CD4-positive, alpha-beta T cell treated with Interleukin-2 at 100 ng/mL for 4 hours (primary cell): ENCODE results near the gene FAM200B.

Experiments used
- DNase-seq: peaks from one replicate; pipeline ENCODE4 v3.0.0-alpha.2; 2020; ENCODE audit warnings: low spot score

FAM200B gene

DNA sequence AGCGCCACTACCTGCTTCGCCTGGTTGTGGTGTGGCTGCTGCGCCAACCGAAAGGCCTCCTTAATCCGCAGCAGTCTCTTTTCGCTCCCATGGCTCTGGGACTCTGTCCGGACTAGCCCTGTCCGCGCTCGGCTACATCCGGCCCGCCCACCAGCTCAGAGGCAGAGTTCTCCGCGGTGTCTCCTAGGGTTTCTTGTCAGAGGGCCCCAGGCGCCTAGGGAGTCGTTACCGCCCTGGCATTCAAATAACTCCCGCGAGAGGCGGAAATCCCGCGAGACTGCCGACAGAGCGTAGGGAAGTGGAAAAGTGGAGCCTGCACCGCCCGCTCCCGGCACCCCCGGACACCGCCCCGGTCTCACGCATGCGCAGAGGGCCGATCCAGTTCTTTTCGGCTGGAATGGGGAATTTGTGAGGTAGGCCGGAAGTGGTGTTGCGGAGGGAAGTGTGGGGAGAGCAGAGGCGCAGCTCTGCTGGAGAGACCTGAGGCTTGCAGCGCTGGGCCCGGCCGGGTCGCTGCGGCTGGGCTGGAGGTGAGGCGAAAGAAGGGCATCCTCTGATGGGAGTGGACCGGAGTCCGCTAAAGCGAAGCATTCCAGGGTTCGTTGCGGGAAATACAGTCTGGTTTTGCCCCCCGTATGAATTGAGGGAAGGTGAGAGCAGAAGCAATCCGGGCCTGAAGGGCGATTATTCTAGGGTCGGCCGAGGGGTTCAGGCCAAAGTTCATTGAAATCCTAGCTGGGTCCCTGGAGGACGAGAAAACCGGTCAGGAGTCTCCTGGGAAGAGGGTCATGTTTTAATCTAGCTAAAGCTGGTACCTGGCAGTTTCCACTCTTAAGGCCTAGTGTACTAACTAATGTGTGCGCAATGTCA lies at the start of gene FAM200B:
TSS of gene FAM200B (plus strand) at position 456 of the 870 bp plus-strand sequence. CDS start 5,151 bp downstream, outside the sequence.
- DNase-seq = peak; percentile 98

DNA sequence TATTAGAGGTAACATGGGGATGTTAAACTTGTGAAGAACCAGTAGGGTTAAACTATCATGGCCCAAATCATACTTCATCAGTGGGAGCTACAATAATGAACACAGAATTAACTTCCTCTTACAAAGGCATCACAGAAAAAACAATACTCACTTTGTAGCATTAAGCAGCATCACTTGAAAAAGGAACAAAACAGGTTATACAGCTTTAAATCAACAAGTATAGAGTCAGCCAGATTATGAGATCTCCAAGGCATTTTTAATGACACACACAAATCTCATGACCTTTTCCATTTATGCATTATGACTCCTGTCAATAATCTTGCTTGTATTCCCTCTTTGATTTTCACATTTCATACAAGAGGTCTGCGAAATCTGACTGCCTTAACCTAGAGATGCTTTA lies 44.8 kb upstream of the FAM200B start:
- DNase-seq = no peak

DNA sequence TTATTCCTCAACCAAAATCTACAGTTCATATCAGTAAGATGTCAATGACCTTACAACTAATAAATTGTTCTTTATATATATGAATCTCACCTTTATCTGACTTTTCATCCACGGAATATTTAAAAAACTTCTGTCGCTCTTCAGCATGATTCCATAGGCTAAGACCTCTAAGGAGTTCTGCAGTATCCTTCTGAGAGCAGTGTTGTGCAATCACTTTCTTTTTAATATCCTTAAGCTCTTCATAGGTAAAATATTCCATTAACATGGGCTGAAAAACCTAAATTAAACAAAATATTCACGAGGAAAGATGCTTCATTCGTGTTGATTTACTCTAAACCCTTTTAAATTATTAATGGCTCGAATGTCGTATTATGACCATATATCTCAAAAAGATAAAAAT lies 43.2 kb upstream of the FAM200B start:
- no peak for DNase-seq

DNA sequence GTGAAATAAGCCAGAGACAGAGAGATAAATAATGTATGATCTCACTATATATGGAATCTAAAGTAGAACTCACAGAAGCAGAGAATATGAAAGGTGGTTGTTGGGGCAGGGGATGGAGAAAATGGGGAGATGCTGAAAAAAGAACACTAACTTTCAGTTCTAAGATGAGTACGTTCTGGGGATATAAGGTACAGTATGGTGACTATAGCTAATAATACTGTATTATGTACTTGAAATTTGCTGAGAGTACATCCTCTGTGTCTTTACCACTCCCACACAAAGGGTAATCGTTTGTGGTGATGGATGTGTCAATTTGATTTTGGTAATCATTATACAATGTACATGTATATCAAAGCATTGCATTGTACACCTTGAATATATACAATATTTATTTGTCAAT lies 33.0 kb upstream of the FAM200B start:
- no peak for DNase-seq

DNA sequence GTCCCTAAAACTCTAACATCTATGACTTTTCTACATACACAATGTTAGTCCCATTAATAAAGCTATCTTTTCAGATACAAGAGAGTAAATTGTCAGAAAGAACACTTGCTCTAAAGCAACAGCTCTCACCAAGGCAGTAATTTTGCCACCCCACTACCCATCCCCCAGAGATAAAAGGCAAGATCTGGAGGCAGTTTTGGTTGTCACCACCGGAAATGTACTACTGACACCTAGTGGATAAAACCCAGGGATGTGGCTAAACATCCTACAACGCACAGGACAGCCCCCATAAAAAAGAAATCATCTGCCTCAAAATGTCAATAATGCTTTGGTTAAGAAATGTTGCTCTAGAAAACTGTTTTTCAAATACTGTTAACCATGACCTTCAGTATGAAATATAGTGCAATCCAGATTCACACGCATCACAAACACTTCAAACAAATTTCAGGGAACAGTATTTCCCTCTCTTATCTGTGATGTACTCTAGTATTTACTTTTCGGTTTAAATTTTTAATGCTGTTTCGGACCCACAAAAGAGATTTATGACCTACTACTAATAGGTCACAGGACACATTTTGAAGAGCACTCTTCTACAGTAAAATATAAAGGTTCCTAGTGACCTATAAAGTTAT lies 31.6 kb upstream of the FAM200B start:
- peak; percentile 80 for DNase-seq

DNA sequence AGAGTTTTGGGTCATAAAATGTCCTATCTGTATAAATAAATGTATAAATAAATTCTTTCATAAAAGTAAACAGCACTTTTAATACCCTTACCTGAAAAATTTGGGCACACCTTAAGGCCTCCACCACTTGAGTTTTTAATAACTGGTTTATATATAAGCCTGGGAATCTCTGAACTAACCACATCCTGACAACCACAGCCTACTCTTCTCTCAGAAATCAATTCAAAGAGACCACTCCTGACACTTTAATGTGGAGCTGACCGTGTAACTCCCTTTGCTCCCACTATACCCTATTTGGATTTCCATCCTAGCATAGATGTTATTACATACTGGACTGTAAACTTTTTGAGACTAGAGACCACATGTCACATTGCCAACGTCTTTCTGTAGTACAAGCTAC lies 30.0 kb upstream of the FAM200B start:
- no peak for DNase-seq

DNA sequence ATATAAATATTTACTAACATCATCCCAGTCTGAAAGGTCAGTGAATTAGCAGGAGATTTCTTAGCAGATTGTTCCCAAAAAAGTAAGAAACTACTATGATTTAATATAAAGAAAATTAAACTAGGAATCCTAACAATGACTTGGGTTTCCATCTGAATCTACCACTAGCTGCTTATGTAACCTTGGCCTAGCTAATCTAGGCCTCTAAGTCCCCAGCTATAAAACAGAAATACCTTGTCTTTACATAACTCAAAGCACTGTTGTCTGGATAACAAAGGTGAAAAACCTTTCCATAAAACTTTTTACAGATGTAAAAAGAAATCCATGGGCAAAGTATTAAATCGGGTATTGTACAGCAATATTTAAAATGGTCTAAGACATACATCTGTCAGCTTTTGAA lies 29.4 kb upstream of the FAM200B start:
- DNase-seq = no peak

DNA sequence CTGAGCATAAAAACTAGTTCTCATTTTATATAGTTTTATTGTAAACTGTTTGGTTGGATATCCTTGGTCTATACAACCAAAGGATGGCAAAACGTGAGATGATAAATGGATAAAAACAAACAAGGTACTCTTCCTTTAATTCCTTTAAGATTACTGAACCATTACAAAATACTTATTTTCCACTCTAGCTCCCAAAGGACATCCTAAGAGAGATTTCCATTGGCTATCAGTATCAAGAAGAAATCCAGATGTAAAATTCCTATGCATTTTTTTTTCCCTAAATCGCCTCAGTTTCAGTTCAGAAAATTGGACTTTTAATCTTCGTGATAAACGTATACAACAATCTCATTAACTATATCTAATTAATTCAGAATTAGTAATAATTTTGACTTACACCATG lies 28.8 kb upstream of the FAM200B start:
- no peak for DNase-seq

DNA sequence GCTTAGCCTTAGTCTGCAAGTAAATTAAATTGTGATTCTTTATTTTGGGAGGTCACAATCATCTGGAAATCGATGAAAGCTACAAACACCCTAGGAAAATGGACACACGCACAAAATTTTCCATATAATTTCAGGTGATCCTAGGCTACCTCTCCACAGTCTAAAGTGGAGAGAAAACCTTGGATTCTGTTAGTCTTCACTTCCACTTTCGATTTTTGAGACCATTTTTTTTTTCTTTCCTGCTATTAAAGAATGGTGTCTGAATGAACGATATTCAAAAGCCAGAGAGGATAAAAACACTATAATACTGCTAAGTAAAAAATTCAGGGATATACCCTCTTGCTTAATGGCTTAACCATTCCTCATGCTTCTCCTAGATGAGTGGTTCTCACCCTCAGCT lies 28.2 kb upstream of the FAM200B start:
- DNase-seq = no peak

DNA sequence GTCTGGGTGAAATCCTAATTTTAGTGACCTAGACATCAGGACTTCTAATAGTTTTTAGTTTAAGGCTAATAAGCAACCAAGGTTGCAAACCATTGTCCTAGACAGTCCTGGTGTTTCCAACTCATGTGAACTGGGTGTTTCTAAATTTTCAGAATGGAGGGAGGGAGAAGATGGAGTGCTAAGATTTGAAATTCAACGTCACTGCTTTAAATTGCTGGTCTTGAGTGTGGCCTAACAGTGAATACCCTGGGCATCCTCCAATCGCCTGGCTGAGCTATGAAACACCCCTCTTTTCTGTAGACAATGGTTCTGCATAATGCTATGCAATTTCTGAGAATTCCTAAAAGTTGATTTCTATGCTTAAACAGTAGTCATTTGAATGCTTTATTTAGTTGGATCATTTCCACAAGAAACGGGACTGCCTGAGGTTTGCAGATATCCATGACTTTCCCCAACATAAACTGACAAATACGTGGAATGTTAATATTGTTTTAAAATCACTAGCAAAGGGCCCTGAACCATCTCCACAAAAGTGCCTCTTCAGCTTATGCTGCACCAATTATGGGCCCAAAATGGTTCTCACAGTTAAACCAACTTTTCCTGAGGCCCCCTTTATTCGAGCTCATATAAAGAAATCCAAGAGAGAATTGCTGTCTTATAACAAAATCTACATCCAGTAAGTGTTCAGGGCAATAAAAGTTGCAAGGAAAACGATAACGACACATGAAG lies 27.6 kb upstream of the FAM200B start:
- DNase-seq = peak; percentile 40

DNA sequence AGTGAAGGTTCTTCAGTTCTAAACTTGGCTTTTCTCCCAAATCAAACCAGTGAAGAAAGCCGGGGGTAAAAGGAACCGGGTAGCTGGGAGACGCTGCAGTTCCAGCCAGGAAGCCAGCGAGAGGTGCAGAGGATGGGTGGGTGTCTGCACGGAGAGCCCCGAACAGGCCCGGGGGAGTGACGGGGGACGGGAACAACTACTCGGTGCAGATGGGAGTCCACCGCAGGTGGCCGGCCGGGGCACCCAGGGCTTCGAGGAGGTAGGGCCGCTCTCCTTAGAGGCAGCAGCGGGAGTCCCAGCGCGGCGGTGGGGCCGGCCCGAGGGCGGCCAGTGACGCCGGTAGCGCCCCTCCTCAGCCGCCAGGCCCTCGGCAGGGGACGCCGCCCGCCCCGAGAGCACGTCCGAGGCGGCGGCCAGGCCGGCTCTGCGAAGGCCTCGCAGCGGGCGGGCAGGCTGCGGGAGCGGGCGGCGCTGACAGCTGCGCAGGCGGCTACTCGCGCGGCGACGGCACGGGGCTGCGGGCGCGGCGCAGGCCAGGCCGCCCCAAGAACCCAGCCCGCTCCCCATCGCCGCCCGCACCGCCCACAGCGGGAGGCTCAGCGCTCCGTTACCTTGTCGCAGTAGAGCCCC lies 26.9 kb upstream of the FAM200B start:
- peak; percentile 26 for DNase-seq

DNA sequence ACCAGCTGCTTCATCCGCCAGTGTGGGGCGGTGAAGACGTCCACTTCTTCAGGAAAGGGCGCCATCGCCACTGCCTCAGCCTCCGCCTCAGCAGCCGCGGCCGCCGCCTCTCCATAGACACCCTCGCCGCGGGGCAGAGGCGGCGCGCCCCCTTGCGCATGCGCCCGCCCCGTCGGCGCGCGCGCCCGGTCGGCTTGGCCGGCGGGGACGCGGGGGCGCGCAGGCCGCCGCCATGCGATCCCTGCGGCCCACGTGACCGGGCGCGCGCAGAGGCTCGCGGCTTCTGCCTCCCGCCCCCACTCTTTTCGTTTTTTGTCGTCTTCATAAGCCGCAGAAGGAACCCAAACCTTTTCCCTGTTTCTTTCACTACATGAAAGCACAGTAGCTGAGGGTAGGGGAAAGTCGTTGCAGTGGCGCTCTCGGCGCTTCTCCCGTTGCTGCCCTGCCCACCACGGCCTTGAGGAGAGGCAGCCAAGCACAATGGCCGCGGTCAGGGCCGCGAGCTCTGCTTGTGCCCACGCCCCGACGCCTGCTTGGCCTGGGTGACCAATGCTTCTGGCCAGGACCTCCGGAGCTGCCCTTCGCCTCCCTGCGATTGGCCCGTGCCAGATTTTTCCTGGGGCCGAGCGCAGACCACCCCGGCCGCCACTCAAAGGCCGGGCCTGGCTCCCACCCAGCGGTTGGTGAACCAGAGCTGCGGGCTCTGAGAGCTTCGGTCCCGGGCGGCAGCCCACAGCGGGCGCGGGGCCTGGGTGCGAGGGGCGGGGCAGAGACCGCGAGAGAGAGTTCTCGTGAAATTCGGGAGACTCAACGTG lies 26.2 kb upstream of the FAM200B start, which contains the start of gene FBXL5:
TSS of gene FBXL5 (minus strand) at position 135 of the 815 bp plus-strand sequence. CDS start at position 65, 70 bp downstream.
- DNase-seq = peak; percentile 81

DNA sequence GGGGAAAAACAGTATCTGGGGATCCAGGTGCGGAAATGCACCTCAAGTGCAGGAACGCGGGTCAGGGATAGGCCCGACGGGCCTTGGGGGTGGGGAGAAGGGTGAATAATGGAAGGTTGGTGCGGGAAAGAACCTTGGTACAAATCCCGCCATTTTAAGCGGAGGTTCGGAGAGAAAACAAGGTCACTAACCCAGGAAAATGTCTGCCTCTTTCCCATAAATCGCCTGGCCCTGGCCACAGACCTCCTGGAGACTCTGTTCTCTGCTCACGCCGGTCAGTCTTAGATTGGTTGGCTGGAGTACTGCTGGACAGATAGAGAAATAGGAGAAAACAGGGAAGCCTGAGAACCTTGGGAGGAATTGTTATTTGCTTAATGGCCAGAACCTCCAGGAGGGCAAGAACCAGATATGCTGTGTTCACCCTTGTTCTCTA lies 25.6 kb upstream of the FAM200B start:
- no peak for DNase-seq

DNA sequence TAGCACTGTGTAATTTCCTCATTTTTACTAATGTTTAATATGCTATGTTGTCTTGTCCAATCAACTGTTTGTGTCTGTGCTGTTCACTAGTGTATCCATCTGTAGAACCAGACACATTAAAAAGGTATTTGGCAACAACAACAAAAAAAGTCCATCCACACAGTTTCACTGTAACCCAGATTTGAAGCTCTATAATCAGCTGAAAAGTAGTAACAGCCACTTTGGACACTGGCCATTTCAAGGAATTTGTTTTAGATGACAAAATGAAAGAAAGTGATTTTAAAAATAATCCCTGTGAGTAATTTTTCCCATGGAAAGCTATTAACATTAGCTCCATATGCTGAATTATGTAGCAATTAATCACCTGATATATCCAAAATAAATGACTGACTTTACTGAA lies 24.3 kb upstream of the FAM200B start:
- no peak for DNase-seq

DNA sequence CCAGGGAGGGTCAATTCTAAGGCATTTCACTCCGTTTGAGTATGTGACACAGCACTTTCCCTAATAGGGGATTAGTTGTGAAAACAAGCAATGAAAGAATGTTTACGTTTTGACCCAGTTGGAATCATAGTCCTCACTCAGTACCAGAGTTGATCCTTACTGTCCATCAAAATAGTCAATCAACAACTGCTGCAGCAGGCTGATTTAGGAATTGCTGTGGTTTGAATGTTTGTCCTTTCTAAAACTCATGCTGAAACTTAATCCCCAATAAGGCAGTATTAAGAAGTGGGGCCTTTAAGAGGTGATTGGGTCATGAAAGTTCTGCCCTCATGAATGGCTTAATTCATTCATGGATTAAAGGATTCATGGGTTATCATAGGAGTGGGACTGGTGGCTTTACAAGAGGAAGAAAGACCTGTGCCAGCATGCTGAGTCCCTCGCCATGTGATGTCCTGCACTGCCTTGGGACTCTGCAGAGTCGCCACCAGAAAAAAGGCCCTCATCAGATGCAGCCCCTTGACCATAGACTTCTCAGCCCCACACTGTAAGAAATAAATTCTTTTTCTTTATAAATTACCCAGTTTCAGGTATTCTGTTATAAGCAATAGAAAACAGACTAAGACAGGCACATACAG lies 23.4 kb upstream of the FAM200B start:
- no peak for DNase-seq

DNA sequence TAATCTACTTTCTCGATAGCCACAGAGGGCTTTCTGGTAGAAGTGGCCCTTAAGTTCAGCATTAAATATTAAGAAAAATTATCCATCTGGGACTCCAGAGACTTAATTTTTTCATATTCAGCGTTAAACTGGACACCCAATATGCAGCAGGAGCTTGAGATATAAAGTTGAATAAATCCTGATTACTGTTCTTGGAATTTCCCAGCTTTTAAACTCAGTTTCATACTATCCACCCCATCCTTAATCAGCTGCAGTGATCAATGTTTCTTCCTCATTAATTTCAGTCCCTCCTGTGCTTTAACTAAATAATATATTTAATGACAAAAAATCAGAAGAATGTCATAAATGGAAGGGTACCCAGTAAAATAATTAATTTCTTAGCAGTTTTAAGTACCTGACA lies 22.8 kb upstream of the FAM200B start:
- DNase-seq = no peak

DNA sequence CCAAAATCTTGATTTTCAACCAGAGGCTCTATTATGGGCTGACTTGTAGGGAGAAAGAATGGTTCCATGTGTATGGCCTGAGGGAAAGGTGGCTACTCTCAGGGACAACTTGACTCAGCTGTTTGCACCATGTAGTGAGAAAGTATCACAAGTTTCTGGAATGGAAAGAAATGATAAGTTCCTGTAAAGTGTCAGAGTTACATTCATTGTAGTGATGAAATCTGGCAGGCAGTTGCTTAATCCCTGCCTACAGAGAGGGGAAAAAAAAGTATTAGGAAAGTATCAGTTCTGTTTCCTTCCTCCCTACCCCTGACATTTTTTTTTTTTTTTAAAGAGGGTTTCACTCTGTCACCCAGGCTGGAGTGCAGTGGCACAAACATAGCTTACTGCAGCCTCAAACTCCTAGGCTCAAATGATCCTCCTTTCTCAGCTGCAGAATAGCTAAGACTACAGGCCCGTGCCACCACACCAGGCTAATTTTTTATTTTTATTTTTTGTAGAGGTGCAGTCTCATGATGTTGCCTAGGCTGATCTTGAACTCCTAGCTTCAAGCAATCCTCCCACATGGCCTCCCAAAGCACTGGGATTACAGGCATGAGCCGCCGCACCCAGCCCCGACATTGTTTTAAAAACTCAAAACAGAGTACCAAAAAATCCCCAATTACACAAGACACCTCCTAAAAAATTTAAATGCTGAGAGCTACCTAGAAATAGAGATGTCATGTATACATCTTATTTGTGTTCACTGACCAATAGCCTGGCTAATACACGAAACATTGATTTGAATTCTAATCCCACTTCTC lies 21.7 kb upstream of the FAM200B start:
- no peak for DNase-seq

DNA sequence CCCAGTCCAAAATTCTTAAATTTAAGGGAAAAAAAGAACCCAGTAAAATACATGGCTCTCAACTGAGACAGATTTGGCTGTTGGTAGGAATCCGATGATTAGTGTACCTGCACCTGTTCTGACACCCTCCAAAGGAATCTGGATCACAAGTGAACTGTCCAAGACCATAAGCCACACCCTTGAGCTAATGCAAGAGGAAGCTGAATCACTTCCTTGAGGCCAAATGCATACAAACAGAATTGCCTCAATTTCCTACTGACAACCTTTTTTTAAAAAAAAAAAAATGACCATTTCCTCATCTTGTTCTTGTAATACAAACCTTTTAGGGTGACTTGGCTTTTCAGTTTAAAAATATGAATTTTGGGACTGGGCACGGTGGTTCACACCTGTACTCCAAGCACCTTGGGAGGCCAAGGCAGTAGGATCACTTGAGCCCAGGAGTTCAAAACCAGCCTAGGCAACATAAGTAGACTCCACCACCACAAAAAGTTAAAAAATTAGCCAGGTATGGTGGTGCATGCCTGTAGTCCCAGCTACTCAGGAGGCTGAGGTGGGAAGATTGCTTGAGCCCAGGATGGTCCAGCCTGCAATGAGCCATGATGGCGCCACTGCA lies 15.8 kb upstream of the FAM200B start:
- DNase-seq = no peak

DNA sequence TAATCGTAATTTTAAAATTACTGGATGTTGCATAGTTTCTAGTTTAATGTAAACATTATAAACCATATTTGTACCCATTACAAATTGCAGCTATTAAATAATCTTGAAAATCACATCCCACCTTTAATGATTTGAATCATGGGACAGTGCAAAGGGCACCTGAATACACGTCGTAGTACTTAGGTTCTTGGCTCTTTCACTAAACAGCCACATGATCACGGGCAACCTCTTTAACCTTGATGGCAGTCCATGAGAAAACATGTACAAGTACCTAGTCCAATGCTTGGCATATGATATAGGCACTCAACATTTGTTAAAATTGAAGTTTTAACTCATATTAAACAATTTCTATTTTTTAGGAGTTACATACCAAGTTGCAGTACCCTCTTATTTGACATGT lies 14.6 kb upstream of the FAM200B start:
- DNase-seq = no peak
